Nucleus accumbens (tissue), 56 donors: ENCODE data around the gene RAB8B.

Experiments
- DNase-seq, 56 donors: peaks; one replicate each; lab custom pipeline; 2025; lab: John Stamatoyannopoulos, UW

Gene RAB8B

DNA sequence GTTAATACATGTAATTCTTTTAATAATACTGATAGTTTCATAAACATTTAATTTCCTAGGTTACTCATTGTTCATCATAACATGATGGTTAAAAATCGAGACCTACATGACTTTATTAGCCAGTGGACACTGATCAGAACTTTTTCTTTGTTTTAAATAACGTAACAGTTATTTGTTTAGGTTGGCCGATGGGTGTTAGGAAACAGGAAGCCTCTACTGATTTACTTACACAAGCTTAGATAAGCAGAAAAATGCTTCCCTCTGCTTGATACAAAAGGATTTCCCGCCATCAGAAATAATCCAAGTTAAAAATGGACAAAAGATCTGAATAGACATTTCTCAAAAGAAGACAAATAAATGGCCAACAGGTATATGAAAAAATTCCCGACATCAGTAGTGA, 71.4 kb downstream of the RAB8B start:
- no peak for DNase-seq

GRCh38 chr15:63261311-63261710, 71.9 kb downstream of the RAB8B start:
- DNase-seq: no peak

- DNase-seq: no peak
Measured at GRCh38 chr15:63263519-63263918, 74.1 kb downstream of the RAB8B start.

DNA sequence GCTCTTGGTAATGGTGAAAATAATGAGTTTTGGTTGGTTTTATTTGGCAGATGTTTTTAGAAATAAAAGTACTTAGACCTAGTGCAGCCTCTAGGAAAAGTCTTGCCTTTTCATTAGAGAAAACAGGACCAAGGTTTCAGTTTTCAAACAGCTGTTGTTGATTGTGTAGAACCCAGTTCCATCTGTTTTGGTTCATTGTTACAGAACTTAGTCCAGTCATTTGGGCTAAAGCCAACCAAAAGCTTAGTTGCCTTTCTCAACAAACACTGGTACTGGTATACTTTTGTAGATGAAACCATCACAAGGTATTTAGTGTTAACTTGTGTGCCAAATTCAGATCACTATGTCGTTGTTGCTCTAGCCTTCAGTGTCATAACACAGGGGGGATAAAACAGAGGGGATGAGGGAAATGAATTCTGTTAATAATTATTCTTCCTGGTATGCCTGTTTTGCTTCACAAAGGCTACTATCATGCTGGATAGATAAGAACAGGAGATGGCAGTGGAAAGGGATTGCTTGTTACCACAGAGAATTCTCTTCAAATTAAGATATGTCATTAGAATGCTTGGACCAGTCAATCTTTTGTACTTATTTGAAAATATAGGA, 75.4 kb downstream of the RAB8B start:
- DNase-seq: no peak

- DNase-seq: no peak
Measured at GRCh38 chr15:63274427-63274826, 85.0 kb downstream of the RAB8B start.

DNA sequence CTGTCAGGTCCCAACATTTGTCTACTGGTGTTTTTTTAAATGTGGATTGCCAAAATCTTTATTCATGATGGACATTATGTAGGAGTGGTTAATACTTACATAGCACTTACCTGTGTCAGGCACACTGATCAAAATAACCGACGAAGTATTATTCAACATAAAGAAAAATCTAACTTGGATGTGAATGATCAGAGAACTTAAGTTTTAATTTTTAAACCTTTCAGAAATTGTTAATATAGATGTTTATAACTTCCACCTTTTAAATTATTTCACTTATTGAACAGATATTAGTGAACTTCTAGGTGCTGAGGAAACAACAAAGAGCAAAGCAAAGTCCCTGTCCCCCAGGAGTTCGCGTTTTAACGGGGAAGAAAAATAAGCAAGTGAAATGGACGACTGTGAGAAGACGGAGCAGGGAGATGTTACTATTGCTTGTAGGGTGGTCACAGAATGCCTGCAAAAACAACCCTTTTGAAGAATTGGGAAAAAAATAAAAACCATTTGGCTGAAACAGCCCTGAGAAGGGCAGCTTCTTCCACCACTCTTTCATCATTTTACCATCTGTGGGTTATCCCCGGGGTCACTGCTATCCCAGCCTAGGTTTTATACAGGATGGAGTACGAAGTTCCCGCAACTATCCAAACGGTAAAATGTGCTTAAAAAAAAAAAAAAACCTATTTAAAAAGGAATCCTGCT, 87.1 kb downstream of the RAB8B start:
- DNase-seq: peak in 1 of 56 donors; percentile 49

DNA sequence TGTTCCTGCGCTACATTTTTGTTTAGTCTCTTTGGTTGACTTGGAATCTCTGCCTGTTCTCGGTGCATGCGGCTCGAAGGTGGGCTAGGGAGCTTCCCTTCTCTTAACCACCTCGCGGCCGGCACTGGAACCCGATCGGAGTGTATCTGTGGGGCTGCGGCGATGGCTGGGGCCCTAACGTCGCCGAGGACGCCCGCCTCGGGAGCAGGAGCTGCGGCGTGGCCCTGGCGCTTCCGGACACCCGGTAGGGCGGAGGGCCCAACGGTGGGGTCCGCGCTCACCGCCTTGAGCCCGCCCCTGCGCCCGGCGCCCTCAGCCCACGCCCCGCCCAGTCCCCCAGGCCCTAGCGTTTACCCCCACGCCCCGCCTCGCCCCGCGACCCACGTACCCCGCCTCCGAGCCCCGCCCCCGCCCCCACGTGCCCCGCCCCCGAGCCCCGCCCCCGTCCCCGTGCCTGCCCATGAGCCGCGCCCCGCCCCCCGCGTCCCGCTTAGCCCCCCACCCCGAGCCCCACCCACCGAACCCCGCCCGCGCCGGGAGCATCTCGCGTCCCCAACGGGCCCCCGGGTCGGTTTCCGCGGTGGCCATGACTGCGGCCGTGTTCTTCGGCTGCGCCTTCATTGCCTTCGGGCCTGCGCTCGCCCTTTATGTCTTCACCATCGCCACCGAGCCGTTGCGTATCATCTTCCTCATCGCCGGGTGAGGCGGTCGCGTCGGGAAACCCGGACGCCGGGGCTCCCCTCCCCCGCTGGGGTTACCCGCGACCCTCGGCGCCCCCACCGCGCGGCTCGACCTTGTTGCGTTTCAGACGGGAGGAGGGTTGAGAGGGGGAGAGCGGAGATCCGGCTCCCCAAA, 87.9 kb downstream of the RAB8B start, which contains the start of gene APH1B:
Gene APH1B (plus strand): TSS at position 568 of the 855 bp plus-strand sequence. CDS start 19 bp downstream, at position 587.
- peak in 55 of 56 donors; percentile 31 to 91 (median 77) for DNase-seq

DNA sequence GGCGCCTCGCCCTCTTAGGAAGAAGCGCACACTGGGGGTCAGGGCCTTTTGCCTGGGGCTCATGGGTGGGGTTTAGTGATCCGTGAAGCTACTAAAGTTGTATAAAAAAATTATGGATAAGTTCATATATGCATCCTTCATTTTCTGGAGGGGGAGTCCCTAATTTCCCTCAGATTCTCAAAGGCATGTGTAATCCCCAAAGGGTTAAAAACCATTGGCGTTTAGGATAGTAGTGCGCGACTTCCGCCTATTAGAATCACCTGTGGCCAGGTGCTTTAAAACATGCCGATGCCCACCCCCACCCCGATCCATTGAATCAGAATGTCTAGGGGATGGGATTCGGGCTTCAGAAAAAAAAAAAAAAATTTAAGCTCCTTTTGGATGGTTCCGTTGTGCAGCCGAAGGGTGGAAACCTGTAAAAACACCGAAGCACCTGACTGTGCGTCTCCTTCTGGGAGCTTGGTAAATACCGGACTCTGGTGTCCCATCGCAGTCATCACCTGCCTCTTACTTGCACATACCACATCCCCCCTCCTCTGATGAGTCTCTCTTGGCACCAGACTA, 88.6 kb downstream of the RAB8B start:
- peak in 16 of 56 donors; percentile 4 to 46 (median 15) for DNase-seq

- DNase-seq: peak in 2 of 56 donors; percentile 2 to 3
Measured at GRCh38 chr15:63283126-63283525, 93.7 kb downstream of the RAB8B start.

DNA sequence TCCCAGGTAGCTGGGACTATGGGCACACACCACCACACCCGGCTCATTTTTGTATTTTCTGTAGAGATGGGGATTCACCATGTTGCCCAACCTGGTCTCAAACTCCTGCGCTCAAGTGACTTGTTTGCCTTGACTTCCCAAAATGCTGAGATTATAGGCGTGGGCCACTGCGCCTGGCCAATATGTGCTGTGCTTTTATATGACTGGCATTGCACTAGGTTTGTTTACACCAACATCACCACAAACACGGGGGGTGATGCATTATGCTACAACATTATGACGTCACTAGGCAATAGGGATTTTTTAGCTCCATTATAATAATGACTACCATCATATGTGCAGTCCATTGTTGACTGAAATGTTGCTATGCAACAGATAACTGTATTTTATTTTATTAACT, 94.9 kb downstream of the RAB8B start:
- no peak for DNase-seq

DNA sequence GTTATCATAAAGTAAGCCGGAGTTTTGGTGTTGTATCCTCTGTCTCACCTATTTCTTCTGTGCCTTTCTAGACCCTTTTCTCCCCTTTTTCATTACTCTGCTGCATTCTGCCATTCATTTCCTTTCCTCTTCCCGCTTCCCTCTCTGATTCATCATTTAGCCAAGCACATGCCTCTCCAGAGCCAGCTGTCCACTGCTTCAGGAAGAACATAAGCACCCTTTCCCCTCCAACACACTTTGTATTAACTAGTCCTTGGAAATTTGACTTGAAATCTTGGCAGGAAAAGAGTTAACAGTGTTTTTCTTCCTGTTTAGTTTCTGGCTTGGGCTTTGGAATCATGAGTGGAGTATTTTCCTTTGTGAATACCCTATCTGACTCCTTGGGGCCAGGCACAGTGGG, 97.7 kb downstream of the RAB8B start:
- DNase-seq: no peak

- DNase-seq: no peak
Measured at GRCh38 chr15:63288342-63288741, 98.9 kb downstream of the RAB8B start.

DNA sequence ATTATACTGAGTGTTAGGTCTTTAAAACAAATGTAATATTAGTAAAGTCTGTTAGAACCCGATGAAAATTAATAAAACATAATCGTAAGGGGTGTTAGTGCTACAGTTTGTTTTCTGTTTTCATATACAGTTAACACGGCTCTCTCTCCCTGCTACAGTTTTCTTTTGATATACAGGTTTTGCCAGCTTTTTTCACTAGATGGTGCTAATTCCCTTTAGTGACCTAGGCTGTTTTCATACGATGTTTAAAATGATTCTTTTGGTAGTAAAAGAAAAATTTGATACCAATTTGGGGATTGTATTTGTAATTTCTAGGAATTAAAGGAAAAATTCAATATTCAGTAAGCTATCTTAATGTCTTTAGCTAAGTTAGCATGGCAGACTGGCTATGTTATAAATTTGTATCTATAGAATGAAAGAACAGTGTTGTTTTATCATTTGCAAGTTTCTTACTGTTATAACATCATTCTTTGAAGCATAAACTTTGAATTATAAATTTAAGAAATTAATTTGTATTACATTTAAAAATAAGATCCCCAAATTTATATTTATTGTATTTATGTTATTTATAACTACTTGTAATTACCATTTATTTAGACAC, 99.5 kb downstream of the RAB8B start:
- DNase-seq: no peak

GRCh38 chr15:63291507-63291906, 102.1 kb downstream of the RAB8B start:
- no peak for DNase-seq

- no peak for DNase-seq
Measured at GRCh38 chr15:63292241-63292640, 102.8 kb downstream of the RAB8B start.

- DNase-seq: no peak
Measured at GRCh38 chr15:63292771-63293170, 103.4 kb downstream of the RAB8B start.

GRCh38 chr15:63294359-63294758, 105.0 kb downstream of the RAB8B start:
- DNase-seq: no peak

- DNase-seq: no peak
Measured at GRCh38 chr15:63295341-63295740, 105.9 kb downstream of the RAB8B start.

DNA sequence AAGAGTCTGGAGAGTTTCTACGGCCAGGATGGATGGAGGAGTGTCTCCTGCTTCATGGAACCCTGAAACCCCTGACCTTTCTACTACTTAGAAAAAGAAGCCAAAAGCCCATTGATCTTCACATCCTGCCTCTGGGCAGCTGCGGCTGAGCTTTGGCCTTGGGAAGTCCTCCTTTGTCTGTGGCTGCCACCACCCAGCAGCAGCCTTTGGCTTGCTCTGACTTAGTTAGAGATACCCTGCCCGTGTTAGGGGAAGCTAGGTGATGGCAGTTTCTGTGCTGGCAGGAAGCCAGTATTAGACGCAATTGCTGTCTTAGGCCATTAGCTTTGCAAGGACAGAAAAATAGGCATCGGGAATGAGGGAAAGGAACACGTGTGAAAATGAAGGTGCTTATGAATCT, 106.8 kb downstream of the RAB8B start:
- no peak for DNase-seq

GRCh38 chr15:63299943-63300575, 110.7 kb downstream of the RAB8B start:
- DNase-seq: no peak
